ENCODE results near the gene POU6F1. TPM values are rescaled to one million over a fixed set of nuclear protein-coding genes. Genes with fewer than 3 reads are reported as not detected.
A peak's percentile ranks its signal among the peaks of the same experiment; 100 is the strongest.

POU6F1 gene
- total RNA-seq, 1 donor from 2014 or later = 5.5 TPM

- H3K4me3 Mint-ChIP-seq (ENCODE audit: low read depth) = no peak overlapping the region
- no peaks in the 10 kb centered on the region for H3K9me3 Mint-ChIP-seq
- no peak for DNase-seq (ENCODE audit: low spot score)
- H3K27ac Mint-ChIP-seq = no peak overlapping the region
- H3K4me1 Mint-ChIP-seq (ENCODE audit: low read depth) = no peaks in the 10 kb centered on the region
- no peaks in the 10 kb centered on the region for H3K27me3 Mint-ChIP-seq (ENCODE audit: low read depth)
- no peaks in the 10 kb centered on the region for H3K36me3 Mint-ChIP-seq (ENCODE audit: low read depth)
- intact Hi-C loops (cut with micrococcal nuclease) = no loop called here
Observed at GRCh38 chr12:51188359-51189051, 29.4 kb downstream of the POU6F1 start.

GRCh38 chr12:51187370-51187987 lies 30.4 kb downstream of the POU6F1 start:
- H3K27ac Mint-ChIP-seq = no peak overlapping the region
- H3K4me3 Mint-ChIP-seq (ENCODE audit: low read depth) = no peak overlapping the region
- no peaks in the 10 kb centered on the region for H3K27me3 Mint-ChIP-seq (ENCODE audit: low read depth)
- intact Hi-C loops (cut with micrococcal nuclease) = no loop called here
- H3K4me1 Mint-ChIP-seq (ENCODE audit: low read depth) = no peaks in the 10 kb centered on the region
- no peak for DNase-seq (ENCODE audit: low spot score)
- H3K9me3 Mint-ChIP-seq = no peaks in the 10 kb centered on the region
- H3K36me3 Mint-ChIP-seq (ENCODE audit: low read depth) = no peaks in the 10 kb centered on the region

GRCh38 chr12:51186465-51187085 lies 31.3 kb downstream of the POU6F1 start:
- H3K9me3 Mint-ChIP-seq = no peaks in the 10 kb centered on the region
- no peaks in the 10 kb centered on the region for H3K36me3 Mint-ChIP-seq (ENCODE audit: low read depth)
- no peaks in the 10 kb centered on the region for H3K4me1 Mint-ChIP-seq (ENCODE audit: low read depth)
- intact Hi-C loops (cut with micrococcal nuclease) = no loop called here
- H3K4me3 Mint-ChIP-seq (ENCODE audit: low read depth) = no peak overlapping the region
- H3K27ac Mint-ChIP-seq = no peak overlapping the region
- no peak for DNase-seq (ENCODE audit: low spot score)
- no peaks in the 10 kb centered on the region for H3K27me3 Mint-ChIP-seq (ENCODE audit: low read depth)

- DNase-seq (ENCODE audit: low spot score) = no peak
- H3K4me1 Mint-ChIP-seq (ENCODE audit: low read depth) = no peaks in the 10 kb centered on the region
- no peak overlapping the region for H3K27ac Mint-ChIP-seq
- no peak overlapping the region for H3K4me3 Mint-ChIP-seq (ENCODE audit: low read depth)
- intact Hi-C loops (cut with micrococcal nuclease) = no loop called here
- H3K27me3 Mint-ChIP-seq (ENCODE audit: low read depth) = no peaks in the 10 kb centered on the region
- H3K36me3 Mint-ChIP-seq (ENCODE audit: low read depth) = no peaks in the 10 kb centered on the region
- no peaks in the 10 kb centered on the region for H3K9me3 Mint-ChIP-seq
Observed at GRCh38 chr12:51185171-51185717, 32.6 kb downstream of the POU6F1 start.

- Mint-ChIP-seq H3K27me3 (ENCODE audit: low read depth) (no peaks in the 10 kb centered on the region), H3K36me3 (ENCODE audit: low read depth) (no peaks in the 10 kb centered on the region), H3K4me3 (ENCODE audit: low read depth) (no peak overlapping the region), H3K4me1 (ENCODE audit: low read depth) (no peaks in the 10 kb centered on the region), H3K27ac (no peak overlapping the region), H3K9me3 (no peaks in the 10 kb centered on the region)
- DNase-seq (ENCODE audit: low spot score) = no peak
- intact Hi-C loops (cut with micrococcal nuclease) = no loop called here
Observed at GRCh38 chr12:51183816-51184215, 34.0 kb downstream of the POU6F1 start.

GRCh38 chr12:51183349-51183748 lies 34.5 kb downstream of the POU6F1 start:
- Mint-ChIP-seq H3K27me3 (ENCODE audit: low read depth) (no peaks in the 10 kb centered on the region), H3K4me1 (ENCODE audit: low read depth) (no peaks in the 10 kb centered on the region), H3K9me3 (no peaks in the 10 kb centered on the region), H3K4me3 (ENCODE audit: low read depth) (no peak overlapping the region), H3K36me3 (ENCODE audit: low read depth) (no peaks in the 10 kb centered on the region), H3K27ac (no peak overlapping the region)
- intact Hi-C loops (cut with micrococcal nuclease) = no loop called here
- DNase-seq (ENCODE audit: low spot score) = no peak

GRCh38 chr12:51181558-51181957 lies 36.3 kb downstream of the POU6F1 start:
- Mint-ChIP-seq H3K27me3 (ENCODE audit: low read depth) (no peaks in the 10 kb centered on the region), H3K4me1 (ENCODE audit: low read depth) (no peaks in the 10 kb centered on the region), H3K36me3 (ENCODE audit: low read depth) (no peaks in the 10 kb centered on the region), H3K9me3 (no peaks in the 10 kb centered on the region), H3K27ac (no peak overlapping the region), H3K4me3 (ENCODE audit: low read depth) (no peak overlapping the region)
- DNase-seq (ENCODE audit: low spot score) = no peak
- intact Hi-C loops (cut with micrococcal nuclease) = no loop called here

GRCh38 chr12:51177897-51178296 lies 40.0 kb downstream of the POU6F1 start:
- Mint-ChIP-seq H3K4me1 (ENCODE audit: low read depth) (peaks cover 2% of the 10 kb centered on the region), H3K27me3 (ENCODE audit: low read depth) (no peaks in the 10 kb centered on the region), H3K9me3 (no peaks in the 10 kb centered on the region), H3K27ac (no peak overlapping the region), H3K4me3 (ENCODE audit: low read depth) (no peak overlapping the region), H3K36me3 (ENCODE audit: low read depth) (no peaks in the 10 kb centered on the region)
- intact Hi-C loops (cut with micrococcal nuclease) = no loop called here
- no peak for DNase-seq (ENCODE audit: low spot score)

- peaks cover 9% of the 10 kb centered on the region for H3K36me3 Mint-ChIP-seq (ENCODE audit: low read depth)
- H3K4me1 Mint-ChIP-seq (ENCODE audit: low read depth) = peaks cover 8% of the 10 kb centered on the region
- DNase-seq (ENCODE audit: low spot score) = no peak
- H3K27me3 Mint-ChIP-seq (ENCODE audit: low read depth) = no peaks in the 10 kb centered on the region
- H3K4me3 Mint-ChIP-seq (ENCODE audit: low read depth) = no peak overlapping the region
- no peaks in the 10 kb centered on the region for H3K9me3 Mint-ChIP-seq
- no peak overlapping the region for H3K27ac Mint-ChIP-seq
- intact Hi-C loops (cut with micrococcal nuclease) = loop anchor here (5.0 kb wide), 1 partner anchor 63 kb away; the partner anchor contains the start of gene DAZAP2
Observed at GRCh38 chr12:51174501-51174900, 43.4 kb downstream of the POU6F1 start.

GRCh38 chr12:51172515-51173431 lies 45.1 kb downstream of the POU6F1 start, which contains the start of gene TFCP2:
TSS of gene TFCP2 (minus strand) at chr12:51173135. CDS start at chr12:51172422, 713 bp downstream.
- peaks cover 13% of the 10 kb centered on the region for H3K36me3 Mint-ChIP-seq (ENCODE audit: low read depth)

GRCh38 chr12:51171884-51172514 lies 45.9 kb downstream of the POU6F1 start:
- H3K36me3 Mint-ChIP-seq (ENCODE audit: low read depth) = peaks cover 17% of the 10 kb centered on the region
- no peaks in the 10 kb centered on the region for H3K9me3 Mint-ChIP-seq
- no peak overlapping the region for H3K27ac Mint-ChIP-seq
- intact Hi-C loops (cut with micrococcal nuclease) = loop anchor here (2.0 to 5.0 kb wide), 3 partner anchors 47 to 89 kb away; partner anchors contain the start of genes CSRNP2, DAZAP2 and POU6F1
- H3K4me1 Mint-ChIP-seq (ENCODE audit: low read depth) = peaks cover 10% of the 10 kb centered on the region
- no peaks in the 10 kb centered on the region for H3K27me3 Mint-ChIP-seq (ENCODE audit: low read depth)
- DNase-seq (ENCODE audit: low spot score) = no peak
- no peak overlapping the region for H3K4me3 Mint-ChIP-seq (ENCODE audit: low read depth)

More at GRCh38 chr12:51172515-51173431, 45.1 kb downstream of the POU6F1 start, which contains the start of gene TFCP2:
- Mint-ChIP-seq H3K27ac (peak within 1 kb of the TSS; percentile 71), H3K27me3 (ENCODE audit: low read depth) (no peaks in the 10 kb centered on the region), H3K4me3 (ENCODE audit: low read depth) (peak within 1 kb of the TSS; percentile 80), H3K4me1 (ENCODE audit: low read depth) (peaks cover 10% of the 10 kb centered on the region), H3K9me3 (no peaks in the 10 kb centered on the region)
- intact Hi-C loops (cut with micrococcal nuclease) = loop anchor here (2.0 to 5.0 kb wide), 3 partner anchors 46 to 90 kb away; partner anchors contain the start of genes CSRNP2, DAZAP2 and POU6F1
- peak; percentile 93 for DNase-seq (ENCODE audit: low spot score)

- H3K27me3 Mint-ChIP-seq (ENCODE audit: low read depth) = no peaks in the 10 kb centered on the region
- peaks cover 19% of the 10 kb centered on the region for H3K4me1 Mint-ChIP-seq (ENCODE audit: low read depth)
- H3K4me3 Mint-ChIP-seq (ENCODE audit: low read depth) = no peak overlapping the region
- DNase-seq (ENCODE audit: low spot score) = no peak
- peaks cover 52% of the 10 kb centered on the region for H3K36me3 Mint-ChIP-seq (ENCODE audit: low read depth)
- no peaks in the 10 kb centered on the region for H3K9me3 Mint-ChIP-seq
- intact Hi-C loops (cut with micrococcal nuclease) = no loop called here
- no peak overlapping the region for H3K27ac Mint-ChIP-seq
Observed at GRCh38 chr12:51163795-51164194, 54.1 kb downstream of the POU6F1 start.

All from activated T-helper 2 cell treated with anti-CD3 and anti-CD28 coated beads, Interferon-gamma antibody, Interleukin-2, Interleukin-4, amounts not matched to agents 10 μg/mL and 5 μg/mL and 100 μg/mL, durations not matched to agents 14 hours and 24 hours and 36 hours (primary cell).